OCI-LY3 (cell line): ENCODE measurements around the gene ARMH3.
"Not testable (repeated sequence)": the region's sequence is repeated elsewhere in the genome, so short reads cannot be mapped to it uniquely, and the experiment has no call there.

Source experiments
- H2AFZ ChIP-seq: fragments of 200-600, 300-600 bp; shearing (Covaris generic); 2 replicates; pipeline ENCODE4 v1.6.0; 2014; ENCODE audit warnings: antibody characterized with exemption, low read depth, low read length
- H3K27ac ChIP-seq: fragments of 200-600, 300-600 bp; sonication (generic); 2 replicates; pipeline ENCODE4 v1.5.1; 2014; ENCODE audit warnings: mild to moderate bottlenecking, low read length, moderate library complexity, mixed read lengths
- H3K27me3 ChIP-seq: fragments of 200-600, 300-600 bp; sonication (generic); 2 replicates; pipeline ENCODE4 v1.6.1; 2014; ENCODE audit warnings: low read depth, low read length, mixed read lengths
- H3K36me3 ChIP-seq: fragments of 200-600, 300-600 bp; sonication (generic); replicated peaks from 2 replicates; pipeline ENCODE3; 2014; ENCODE audit warnings: low read depth, low read length, mixed read lengths
- H3K4me1 ChIP-seq: fragments of 300-600, 200-600 bp; sonication (generic); 2 replicates; pipeline ENCODE4 v1.6.1; 2014; ENCODE audit warnings: low read length, mixed read lengths
- H3K4me2 ChIP-seq: fragments of 200-600, 300-600 bp; sonication (generic); 2 replicates; pipeline ENCODE4 v1.6.1; 2014; ENCODE audit warnings: low read length, mixed read lengths
- H3K4me3 ChIP-seq: fragments of 300-600, 200-600 bp; sonication (generic); 2 replicates; pipeline ENCODE4 v1.5.1; 2014; ENCODE audit warnings: antibody characterized with exemption, mild to moderate bottlenecking, low read length, moderate library complexity
- H3K79me2 ChIP-seq: fragments of 300-600, 200-600 bp; shearing (Covaris generic); 2 replicates; pipeline ENCODE4 v1.6.1; 2014; ENCODE audit warnings: mild to moderate bottlenecking, low read length, mixed read lengths
- H3K9ac ChIP-seq: fragments of 300-600, 200-600 bp; shearing (Covaris generic); 2 replicates; pipeline ENCODE4 v1.6.0; 2014; ENCODE audit warnings: mild to moderate bottlenecking, low read length, moderate library complexity
- H3K9me3 ChIP-seq: fragments of 200-600, 300-600 bp; shearing (Covaris generic); 2 replicates; pipeline ENCODE4 v1.6.1; 2014; ENCODE audit warnings: low read length, mixed read lengths; ENCODE audit not compliant: insufficient read depth
- H4K20me1 ChIP-seq: fragments of 200-600, 300-600 bp; sonication (generic); 2 replicates; pipeline ENCODE4 v1.6.1; 2016; ENCODE audit warnings: low read length, mixed read lengths; ENCODE audit not compliant: insufficient read depth
- EZH2phosphoT487 ChIP-seq: fragments of 200-600 bp; shearing (Covaris generic); IDR thresholded peaks from 2 replicates; pipeline ENCODE4 v1.6.1; 2018; ENCODE audit warnings: antibody characterized with exemption, mixed run types, low read depth
- TF ChIP-seq, protein P1 (sequence below): fragments of 200-600, 300-600 bp; sonication (generic); IDR thresholded peaks from 2 replicates; pipeline ENCODE4 v1.5.1; 2014; ENCODE audit warnings: antibody characterized with exemption, low read length, low read depth

ARMH3 gene

DNA sequence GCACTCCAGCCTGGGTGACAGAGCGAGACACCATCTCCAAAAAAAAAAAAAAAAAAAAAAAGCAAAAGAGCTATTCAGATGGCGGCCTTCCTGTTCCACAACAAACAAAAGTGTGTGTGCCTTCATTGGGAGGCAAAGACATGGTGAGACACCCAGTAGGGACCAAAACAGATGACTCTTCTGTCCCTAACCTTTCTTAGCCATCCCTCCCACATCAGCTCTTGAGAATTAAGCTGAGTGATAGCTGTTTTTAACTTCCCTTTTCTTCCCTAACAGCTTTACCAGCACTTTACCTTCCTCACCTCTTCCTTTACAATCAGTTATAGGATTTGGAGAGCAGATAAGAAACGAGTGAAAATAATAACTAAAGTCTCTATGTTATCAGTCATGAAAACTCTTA, 48.2 kb downstream of the ARMH3 start:
- H3K36me3 ChIP-seq = peaks cover 5% of the 10 kb centered on the region
- no peak overlapping the region for H3K4me3 ChIP-seq
- H4K20me1 ChIP-seq = no peaks in the 10 kb centered on the region
- no peaks in the 10 kb centered on the region for H3K9me3 ChIP-seq
- peaks cover 49% of the 10 kb centered on the region for H3K4me1 ChIP-seq
- H2AFZ ChIP-seq = no peak overlapping the region
- no peak overlapping the region for H3K4me2 ChIP-seq
- TF ChIP-seq, protein P1, sequence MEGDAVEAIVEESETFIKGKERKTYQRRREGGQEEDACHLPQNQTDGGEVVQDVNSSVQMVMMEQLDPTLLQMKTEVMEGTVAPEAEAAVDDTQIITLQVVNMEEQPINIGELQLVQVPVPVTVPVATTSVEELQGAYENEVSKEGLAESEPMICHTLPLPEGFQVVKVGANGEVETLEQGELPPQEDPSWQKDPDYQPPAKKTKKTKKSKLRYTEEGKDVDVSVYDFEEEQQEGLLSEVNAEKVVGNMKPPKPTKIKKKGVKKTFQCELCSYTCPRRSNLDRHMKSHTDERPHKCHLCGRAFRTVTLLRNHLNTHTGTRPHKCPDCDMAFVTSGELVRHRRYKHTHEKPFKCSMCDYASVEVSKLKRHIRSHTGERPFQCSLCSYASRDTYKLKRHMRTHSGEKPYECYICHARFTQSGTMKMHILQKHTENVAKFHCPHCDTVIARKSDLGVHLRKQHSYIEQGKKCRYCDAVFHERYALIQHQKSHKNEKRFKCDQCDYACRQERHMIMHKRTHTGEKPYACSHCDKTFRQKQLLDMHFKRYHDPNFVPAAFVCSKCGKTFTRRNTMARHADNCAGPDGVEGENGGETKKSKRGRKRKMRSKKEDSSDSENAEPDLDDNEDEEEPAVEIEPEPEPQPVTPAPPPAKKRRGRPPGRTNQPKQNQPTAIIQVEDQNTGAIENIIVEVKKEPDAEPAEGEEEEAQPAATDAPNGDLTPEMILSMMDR = no peak
- TF ChIP-seq EZH2phosphoT487 = no peak
- H3K79me2 ChIP-seq = no peaks in the 10 kb centered on the region
- H3K27me3 ChIP-seq = no peaks in the 10 kb centered on the region
- H3K27ac ChIP-seq = peak overlapping the region; percentile 60
- H3K9ac ChIP-seq = no peak overlapping the region

DNA sequence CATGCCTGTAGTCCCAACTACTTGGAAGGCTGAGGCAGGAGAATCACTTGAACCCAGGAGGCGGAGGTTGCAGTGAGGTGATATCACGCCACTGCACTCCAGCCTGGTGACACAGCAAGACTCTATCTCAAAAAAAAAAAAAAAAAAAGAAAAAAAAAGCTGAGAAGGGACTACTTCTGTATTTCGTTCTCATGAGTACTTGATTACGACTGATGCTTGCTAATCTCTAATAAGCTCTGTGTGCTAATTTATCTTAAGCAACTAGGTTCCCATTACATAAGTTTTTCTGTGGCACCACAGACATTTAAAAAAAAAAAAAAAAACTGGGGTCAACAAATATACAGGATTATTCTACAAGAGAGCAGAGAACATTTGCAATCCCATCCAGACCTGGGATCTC, 48.9 kb downstream of the ARMH3 start:
- H4K20me1 ChIP-seq, H3K27me3 ChIP-seq, H3K4me2 ChIP-seq, H3K9me3 ChIP-seq, H3K36me3 ChIP-seq, H3K9ac ChIP-seq, H3K79me2 ChIP-seq, H3K4me3 ChIP-seq, H2AFZ ChIP-seq: not testable (repeated sequence)
- peaks cover 55% of the 10 kb centered on the region for H3K4me1 ChIP-seq
- H3K27ac ChIP-seq = peak overlapping the region; percentile 60

DNA sequence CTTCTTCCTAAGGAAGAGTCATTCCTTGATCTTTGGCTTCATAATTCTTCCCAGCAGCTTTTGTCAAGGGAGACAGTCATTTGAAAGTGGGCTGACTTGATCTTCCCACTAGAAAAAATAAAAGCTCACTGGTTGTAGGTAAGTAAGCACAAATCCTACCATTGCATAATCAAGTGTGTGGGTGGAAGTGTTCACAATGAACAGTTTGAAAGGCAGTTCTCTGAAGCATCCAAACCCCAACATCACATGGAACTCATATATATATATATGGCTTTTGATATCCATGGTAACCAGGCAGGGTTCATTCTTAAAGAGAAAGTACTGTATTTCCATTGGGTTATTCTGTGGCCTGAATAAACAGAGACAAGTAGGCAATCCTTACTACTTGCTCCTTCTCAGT, 51.6 kb downstream of the ARMH3 start:
- no peaks in the 10 kb centered on the region for H4K20me1 ChIP-seq
- H3K27me3 ChIP-seq = no peaks in the 10 kb centered on the region
- H3K4me2 ChIP-seq = no peak overlapping the region
- no peak for TF ChIP-seq EZH2phosphoT487
- TF ChIP-seq, protein P1 = no peak
- no peak overlapping the region for H3K4me3 ChIP-seq
- H3K36me3 ChIP-seq = peaks cover 11% of the 10 kb centered on the region
- no peak overlapping the region for H3K9ac ChIP-seq
- H2AFZ ChIP-seq = no peak overlapping the region
- no peaks in the 10 kb centered on the region for H3K9me3 ChIP-seq
- peaks cover 65% of the 10 kb centered on the region for H3K4me1 ChIP-seq
- H3K27ac ChIP-seq = no peak overlapping the region
- H3K79me2 ChIP-seq = no peaks in the 10 kb centered on the region

DNA sequence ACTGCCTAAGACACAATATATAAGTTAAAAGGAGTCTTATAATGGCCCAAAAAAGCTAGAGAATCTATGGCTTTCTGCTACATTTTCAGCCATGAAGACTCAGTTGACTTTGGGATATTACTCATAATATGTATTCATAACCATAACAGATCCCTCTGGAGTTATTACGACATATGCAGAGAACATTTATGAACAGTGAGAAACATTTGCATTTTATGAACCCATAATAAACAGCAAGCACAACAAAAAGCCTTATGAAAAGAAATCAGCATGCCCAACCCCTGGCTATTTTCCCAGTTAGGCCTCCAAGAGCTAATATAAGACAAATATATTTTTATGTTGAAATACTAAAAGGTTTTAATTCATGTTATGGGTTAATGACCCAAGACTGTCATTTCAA, 52.4 kb downstream of the ARMH3 start:
- no peaks in the 10 kb centered on the region for H3K27me3 ChIP-seq
- no peaks in the 10 kb centered on the region for H3K79me2 ChIP-seq
- no peaks in the 10 kb centered on the region for H4K20me1 ChIP-seq
- H3K4me1 ChIP-seq = peaks cover 58% of the 10 kb centered on the region
- no peak overlapping the region for H2AFZ ChIP-seq
- H3K27ac ChIP-seq = 0 out of 2 replicates have a peak overlapping the region, but pooled peaks have one; percentile 95
- H3K9me3 ChIP-seq = no peaks in the 10 kb centered on the region
- H3K36me3 ChIP-seq = peaks cover 11% of the 10 kb centered on the region
- H3K9ac ChIP-seq = no peak overlapping the region
- no peak overlapping the region for H3K4me2 ChIP-seq
- TF ChIP-seq EZH2phosphoT487 = no peak
- TF ChIP-seq, protein P1 = no peak
- H3K4me3 ChIP-seq = no peak overlapping the region
